GM21737 (cell line): ENCODE measurements around the gene CENPP.

ENCODE experiments used
- ATAC-seq: cut with Tn5 transposase; IDR thresholded peaks from one replicate; pipeline ENCODE4 v1.9.1; 2021; ENCODE audit warnings: mild to moderate bottlenecking, moderate library complexity; ENCODE audit not compliant: unreplicated experiment

Gene CENPP

GRCh38 chr9:92474587-92474986, 148.8 kb downstream of the CENPP start:
- ATAC-seq, result no peak

GRCh38 chr9:92476962-92477361, 151.2 kb downstream of the CENPP start:
- ATAC-seq, result no peak

- ATAC-seq, result no peak
Observed at GRCh38 chr9:92478783-92479182, 153.0 kb downstream of the CENPP start.

- no peak for ATAC-seq
Observed at GRCh38 chr9:92479346-92479745, 153.6 kb downstream of the CENPP start.

- ATAC-seq, result no peak
Observed at GRCh38 chr9:92480291-92480771, 154.6 kb downstream of the CENPP start.

GRCh38 chr9:92480986-92481633, 155.4 kb downstream of the CENPP start:
- ATAC-seq, result no peak

- ATAC-seq, result no peak
Observed at GRCh38 chr9:92482329-92482728, 156.6 kb downstream of the CENPP start, which contains the start of gene ASPN. Gene ASPN, minus strand, starts transcription at chr9:92482506.

- no peak for ATAC-seq
Observed at GRCh38 chr9:92482805-92483204, 157.1 kb downstream of the CENPP start.

GRCh38 chr9:92483627-92484545, 158.1 kb downstream of the CENPP start:
- no peak for ATAC-seq

GRCh38 chr9:92484563-92484962, 158.8 kb downstream of the CENPP start:
- no peak for ATAC-seq

GRCh38 chr9:92486371-92486770, 160.6 kb downstream of the CENPP start:
- no peak for ATAC-seq

GRCh38 chr9:92488681-92489550, 163.2 kb downstream of the CENPP start:
- no peak for ATAC-seq

GRCh38 chr9:92492781-92493401, 167.1 kb downstream of the CENPP start:
- ATAC-seq, result no peak

- no peak for ATAC-seq
Observed at GRCh38 chr9:92493749-92494387, 168.1 kb downstream of the CENPP start.

- no peak for ATAC-seq
Observed at GRCh38 chr9:92494856-92495255, 169.1 kb downstream of the CENPP start.

- no peak for ATAC-seq
Observed at GRCh38 chr9:92496396-92497176, 170.8 kb downstream of the CENPP start.

- no peak for ATAC-seq
Observed at GRCh38 chr9:92499701-92500100, 173.9 kb downstream of the CENPP start.

- no peak for ATAC-seq
Observed at GRCh38 chr9:92500725-92501124, 175.0 kb downstream of the CENPP start.

GRCh38 chr9:92501671-92502393, 176.1 kb downstream of the CENPP start:
- no peak for ATAC-seq
